Hepatocyte (in vitro differentiated cells): ENCODE data around the gene GNG7. TPM values are rescaled to one million over a fixed set of nuclear protein-coding genes. Genes with fewer than 3 reads are reported as not detected.
"Not testable (repeated sequence)": the region's sequence is repeated elsewhere in the genome, so short reads cannot be mapped to it uniquely, and the experiment has no call there.

Experiments used
- DNase-seq: peaks from one replicate; pipeline ENCODE4 v3.0.0-alpha.2; 2016; ENCODE audit warnings: low spot score
- H2AFZ ChIP-seq: fragments of 200-600 bp; sonication (generic); 2 replicates; pipeline ENCODE4 v1.6.0; 2016; ENCODE audit warnings: antibody characterized with exemption, mild to moderate bottlenecking
- H3K27ac ChIP-seq: fragments of 200-600 bp; sonication (generic); 2 replicates; pipeline ENCODE4 v1.5.1; 2016; ENCODE audit warnings: mild to moderate bottlenecking
- H3K27me3 ChIP-seq: fragments of 200-600 bp; sonication (generic); 2 replicates; pipeline ENCODE4 v1.6.1; 2016
- H3K36me3 ChIP-seq: fragments of 200-600 bp; sonication (generic); replicated peaks from 2 replicates; pipeline ENCODE4 v1.5.1; 2016; ENCODE audit warnings: low read depth; ENCODE audit not compliant: insufficient read depth
- H3K4me1 ChIP-seq: fragments of 200-600 bp; sonication (generic); 2 replicates; pipeline ENCODE4 v1.5.1; 2016; ENCODE audit warnings: mild to moderate bottlenecking, moderate library complexity; ENCODE audit not compliant: insufficient read depth
- H3K4me2 ChIP-seq: fragments of 200-600 bp; sonication (generic); 2 replicates; pipeline ENCODE4 v1.6.0; 2016
- H3K4me3 ChIP-seq: fragments of 200-600 bp; sonication (generic); 2 replicates; pipeline ENCODE4 v1.5.1; 2016; ENCODE audit warnings: mild to moderate bottlenecking
- H3K79me2 ChIP-seq: fragments of 200-600 bp; sonication (generic); 2 replicates; pipeline ENCODE4 v1.6.0; 2017; ENCODE audit warnings: mild to moderate bottlenecking
- H3K9me2 ChIP-seq: fragments of 200-600 bp; sonication (generic); replicated peaks from 2 replicates; pipeline ENCODE4 v1.6.0; 2017; ENCODE audit warnings: mild to moderate bottlenecking; ENCODE audit not compliant: insufficient read depth
- H3K9me3 ChIP-seq: fragments of 200-600 bp; sonication (generic); 2 replicates; pipeline ENCODE4 v1.5.1; 2016; ENCODE audit warnings: low read depth, mild to moderate bottlenecking
- H4K20me1 ChIP-seq: fragments of 200-600 bp; sonication (generic); 2 replicates; pipeline ENCODE4 v1.6.0; 2016; ENCODE audit warnings: mild to moderate bottlenecking; ENCODE audit not compliant: insufficient read depth, poor library complexity, severe bottlenecking
- EZH2 ChIP-seq: fragments of 200-600 bp; sonication (generic); IDR thresholded peaks from 2 replicates; pipeline ENCODE4 v1.6.1; 2016; ENCODE audit warnings: antibody characterized with exemption, mild to moderate bottlenecking, borderline replicate concordance
- EZH2phosphoT487 ChIP-seq: fragments of 200-600 bp; sonication (generic); IDR thresholded peaks from one replicate; pipeline ENCODE4 v1.6.1; 2018; ENCODE audit warnings: antibody characterized with exemption, mild to moderate bottlenecking, low read depth, moderate library complexity; ENCODE audit not compliant: unreplicated experiment, severe bottlenecking
- WGBS: methylation state at CpG from one replicate; pipeline ENCODE4 v1.1.6; 2016; ENCODE audit warnings: low lambda C conversion rate; ENCODE audit errors: missing lambda C conversion rate; 5-methylcytosine and 5-hydroxymethylcytosine counted together
- polyA plus RNA-seq: library from polyadenylated mRNA; unstranded; fragments of >200 nt; fragmentation: Nextera tagmentation; extraction: Ambion mirVana; gene quantifications from 2 replicates; pipeline ENCODE4 v1.2.1, GENCODE V29; 2016
- total RNA-seq: library from RNA; depleted of rRNA; stranded (reverse); fragments of >200 nt; gene quantifications from 2 replicates; pipeline ENCODE4 v1.2.3, GENCODE V29; 2014
- TF ChIP-seq, protein P1 (sequence below): fragments of 200-600 bp; sonication (generic); IDR thresholded peaks from 2 replicates; pipeline ENCODE4 v1.5.1; 2016; ENCODE audit warnings: antibody characterized with exemption, mild to moderate bottlenecking; ENCODE audit not compliant: poor library complexity

GNG7 gene
- total and polyA plus RNA-seq, 2 experiments from 2014 or later, result 1.2 to 1.9 TPM

DNA sequence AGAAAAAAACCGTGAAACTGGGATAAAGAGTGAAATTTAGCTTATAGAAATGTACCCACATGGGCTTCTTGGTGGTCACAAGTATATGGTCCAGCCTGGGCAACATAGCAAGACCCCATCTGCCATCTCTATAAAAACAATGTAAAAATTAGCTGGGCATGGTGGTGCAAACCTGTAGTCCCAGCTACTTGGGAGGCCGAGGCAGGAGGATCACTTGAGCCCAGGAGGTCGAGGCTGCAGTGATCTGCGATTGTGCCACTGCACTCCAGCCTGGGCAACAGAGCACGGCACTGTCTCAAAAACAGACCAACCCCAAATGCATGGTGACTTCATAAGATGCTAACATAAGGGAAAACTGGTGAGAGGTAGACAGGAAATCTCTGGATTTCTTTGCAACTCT, 54.4 kb downstream of the GNG7 start:
- Histone ChIP-seq H3K4me3 (no peak overlapping the region), H3K36me3 (no peaks in the 10 kb centered on the region), H3K79me2 (no peaks in the 10 kb centered on the region), H2AFZ (no peak overlapping the region), H3K27ac (no peak overlapping the region), H3K9me2 (no peaks in the 10 kb centered on the region), H4K20me1 (no peaks in the 10 kb centered on the region), H3K9me3 (no peaks in the 10 kb centered on the region), H3K27me3 (no peaks in the 10 kb centered on the region), H3K4me2 (no peak overlapping the region), H3K4me1 (no peaks in the 10 kb centered on the region)
- no peak for TF ChIP-seq EZH2
- TF ChIP-seq, protein P1, sequence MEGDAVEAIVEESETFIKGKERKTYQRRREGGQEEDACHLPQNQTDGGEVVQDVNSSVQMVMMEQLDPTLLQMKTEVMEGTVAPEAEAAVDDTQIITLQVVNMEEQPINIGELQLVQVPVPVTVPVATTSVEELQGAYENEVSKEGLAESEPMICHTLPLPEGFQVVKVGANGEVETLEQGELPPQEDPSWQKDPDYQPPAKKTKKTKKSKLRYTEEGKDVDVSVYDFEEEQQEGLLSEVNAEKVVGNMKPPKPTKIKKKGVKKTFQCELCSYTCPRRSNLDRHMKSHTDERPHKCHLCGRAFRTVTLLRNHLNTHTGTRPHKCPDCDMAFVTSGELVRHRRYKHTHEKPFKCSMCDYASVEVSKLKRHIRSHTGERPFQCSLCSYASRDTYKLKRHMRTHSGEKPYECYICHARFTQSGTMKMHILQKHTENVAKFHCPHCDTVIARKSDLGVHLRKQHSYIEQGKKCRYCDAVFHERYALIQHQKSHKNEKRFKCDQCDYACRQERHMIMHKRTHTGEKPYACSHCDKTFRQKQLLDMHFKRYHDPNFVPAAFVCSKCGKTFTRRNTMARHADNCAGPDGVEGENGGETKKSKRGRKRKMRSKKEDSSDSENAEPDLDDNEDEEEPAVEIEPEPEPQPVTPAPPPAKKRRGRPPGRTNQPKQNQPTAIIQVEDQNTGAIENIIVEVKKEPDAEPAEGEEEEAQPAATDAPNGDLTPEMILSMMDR, result no peak
- TF ChIP-seq EZH2phosphoT487, result no peak
- WGBS, result 54% methylated on average over 5 of the region's 5 CpGs
- no peak for DNase-seq

DNA sequence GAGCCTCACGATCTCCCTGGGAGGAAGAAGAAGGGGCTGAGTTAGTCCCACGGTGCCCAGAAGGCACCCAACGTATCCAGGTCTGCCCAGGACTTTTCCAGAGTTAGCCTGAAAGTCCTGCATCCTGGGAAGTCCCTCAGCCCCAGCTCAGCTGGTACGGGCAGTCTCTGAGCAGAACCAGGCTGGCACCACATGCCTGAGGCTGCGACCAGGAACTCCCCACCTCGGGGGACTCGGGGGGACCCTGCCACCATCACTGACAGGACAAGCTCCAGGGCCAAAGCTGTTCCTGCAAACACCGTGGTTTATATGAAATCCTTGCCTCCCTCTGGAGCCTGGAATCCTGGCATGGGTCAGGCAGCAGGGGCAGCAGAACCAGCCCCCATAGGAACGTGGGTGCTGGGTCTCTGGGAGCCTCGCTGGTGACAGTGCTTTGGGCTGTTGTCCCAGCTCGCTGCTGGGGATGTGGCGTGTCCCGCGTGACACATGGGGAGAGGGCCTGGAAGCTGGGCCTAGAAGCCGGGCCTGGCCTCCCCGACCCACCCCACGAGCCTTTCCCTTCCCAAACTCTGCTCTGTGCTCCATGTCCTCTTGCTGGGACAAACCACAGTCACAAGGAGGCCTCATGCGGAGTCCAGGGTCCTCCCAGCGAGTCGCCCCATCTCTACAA, 55.5 kb downstream of the GNG7 start:
- no peaks in the 10 kb centered on the region for H3K9me3 ChIP-seq
- no peak for DNase-seq
- no peaks in the 10 kb centered on the region for H3K79me2 ChIP-seq
- no peak overlapping the region for H3K4me3 ChIP-seq
- no peaks in the 10 kb centered on the region for H3K36me3 ChIP-seq
- WGBS, result 91% methylated on average over 20 of the region's 20 CpGs
- H4K20me1 ChIP-seq, result no peaks in the 10 kb centered on the region
- no peaks in the 10 kb centered on the region for H3K9me2 ChIP-seq
- TF ChIP-seq EZH2, result no peak
- TF ChIP-seq, protein P1, result no peak
- H3K4me2 ChIP-seq, result no peak overlapping the region
- no peak overlapping the region for H2AFZ ChIP-seq
- no peak overlapping the region for H3K27ac ChIP-seq
- H3K4me1 ChIP-seq, result no peaks in the 10 kb centered on the region
- no peaks in the 10 kb centered on the region for H3K27me3 ChIP-seq

DNA sequence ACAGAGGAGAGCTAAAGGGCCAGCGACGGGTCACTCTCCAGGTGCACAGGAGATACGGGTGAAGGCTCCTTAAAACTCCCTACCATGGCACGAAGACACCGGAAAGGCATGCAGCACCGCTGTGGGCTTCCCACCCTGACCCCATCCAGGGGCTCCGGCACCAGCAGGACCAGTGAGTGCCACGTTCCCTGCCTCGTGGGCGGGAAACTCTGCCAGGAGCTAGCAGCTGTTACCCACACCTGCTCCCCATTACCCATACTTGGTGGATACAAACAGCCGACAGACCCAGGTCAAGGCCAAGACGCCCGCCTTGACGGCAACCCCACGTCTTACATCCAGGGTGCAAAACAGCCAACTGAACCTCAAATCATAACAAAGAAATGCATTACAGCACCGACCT, 56.7 kb downstream of the GNG7 start:
- no peak for DNase-seq
- Histone ChIP-seq H3K4me1 (no peaks in the 10 kb centered on the region), H3K27me3 (no peaks in the 10 kb centered on the region), H2AFZ (no peak overlapping the region), H3K79me2 (no peaks in the 10 kb centered on the region), H3K4me3 (no peak overlapping the region), H3K27ac (no peak overlapping the region), H3K4me2 (no peak overlapping the region), H3K9me3 (no peaks in the 10 kb centered on the region), H3K36me3 (no peaks in the 10 kb centered on the region), H3K9me2 (no peaks in the 10 kb centered on the region), H4K20me1 (no peaks in the 10 kb centered on the region)
- TF ChIP-seq, protein P1, result no peak
- no peak for TF ChIP-seq EZH2phosphoT487
- TF ChIP-seq EZH2, result no peak
- WGBS, result 92% methylated on average over 16 of the region's 16 CpGs

DNA sequence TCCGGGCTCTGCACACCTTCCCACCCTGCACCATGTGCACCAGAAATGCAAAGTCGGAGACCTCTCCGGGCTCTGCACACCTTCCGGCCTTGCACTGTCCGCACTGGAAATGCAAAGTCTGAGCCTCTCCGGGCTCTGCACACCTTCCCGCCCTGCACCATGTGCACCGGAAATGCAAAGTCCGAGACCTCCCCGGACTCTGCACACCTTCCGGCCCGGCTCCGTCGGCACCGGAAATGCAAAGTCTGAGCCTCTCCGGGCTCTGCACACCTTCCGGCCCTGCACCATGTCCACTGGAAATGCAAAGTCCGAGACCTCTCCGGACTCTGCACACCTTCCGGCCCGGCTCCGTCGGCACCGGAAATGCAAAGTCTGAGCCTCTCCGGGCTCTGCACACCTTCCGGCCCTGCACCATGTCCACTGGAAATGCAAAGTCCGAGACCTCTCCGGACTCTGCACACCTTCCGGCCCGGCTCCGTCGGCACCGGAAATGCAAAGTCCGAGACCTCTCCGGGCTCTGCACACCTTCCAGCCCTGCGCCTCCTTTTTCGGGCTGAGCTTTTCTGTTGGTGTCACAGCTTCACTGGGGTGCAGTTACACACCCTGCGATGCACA, 59.3 kb downstream of the GNG7 start:
- H3K9me2 ChIP-seq, DNase-seq, H3K36me3 ChIP-seq, H3K27ac ChIP-seq, H3K9me3 ChIP-seq, H3K27me3 ChIP-seq, H3K4me3 ChIP-seq, H3K4me2 ChIP-seq, H3K79me2 ChIP-seq, H4K20me1 ChIP-seq, H2AFZ ChIP-seq, H3K4me1 ChIP-seq: not testable (repeated sequence)
- 96% methylated on average over 28 of the region's 38 CpGs for WGBS
